GM10248 (cell line): ENCODE measurements around the gene SUN1.
"Not testable (repeated sequence)": the region's sequence is repeated elsewhere in the genome, so short reads cannot be mapped to it uniquely, and the experiment has no call there.

ENCODE experiments used
- CTCF ChIA-PET: fragments of 300-600 bp; sonication (Branson Sonifier 250); formaldehyde crosslinking; extraction: SDS; loops from one replicate; lab custom pipeline; 2021; ENCODE audit warnings: antibody characterized with exemption; lab: Yijun Ruan, JAX
- POLR2A ChIA-PET: fragments of 350-650 bp; sonication (Branson Sonifier 250); formaldehyde crosslinking; extraction: SDS; loops from one replicate; lab custom pipeline; 2020; ENCODE audit warnings: antibody characterized with exemption; lab: Yijun Ruan, JAX
- DNase-seq: peaks from one replicate; pipeline ENCODE4 v3.0.0; 2012; ENCODE audit errors: extremely low spot score
- CTCF ChIP-seq: IDR thresholded peaks from 2 replicates; pipeline ENCODE4 v1.5.1; 2012; ENCODE audit warnings: mild to moderate bottlenecking, low read depth; ENCODE audit errors: extremely low read depth, missing control alignments, control extremely low read depth

Gene SUN1

DNA sequence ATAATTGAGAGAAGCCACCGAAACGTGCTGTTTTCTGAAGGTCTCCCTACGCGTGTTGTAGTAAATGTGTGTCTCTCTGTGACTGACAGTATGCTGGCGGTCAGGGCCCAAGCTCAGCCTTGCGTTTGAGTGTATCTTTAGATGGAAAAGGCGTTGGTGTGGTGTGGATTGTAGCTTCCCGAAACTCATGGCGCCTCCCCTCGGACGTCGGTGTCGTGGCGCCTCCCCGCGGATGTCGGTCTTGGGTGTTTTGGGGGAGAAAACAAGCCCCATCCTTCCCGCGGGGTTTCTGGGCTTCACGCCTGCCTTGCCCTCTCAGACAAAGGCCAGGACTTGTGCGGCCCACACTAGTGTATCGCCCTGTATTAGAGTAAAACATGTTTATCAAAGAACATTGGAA, 12.8 kb downstream of the SUN1 start:
- no peak for TF ChIP-seq CTCF
- DNase-seq: no peak
- POLR2A ChIA-PET: no interaction called here
- CTCF ChIA-PET: interaction anchor here (1.4 to 1.7 kb wide), 3 partner anchors 13 to 28 kb away, joined by 3 to 4 read pairs (median 3); partner anchors contain the start of gene SUN1

DNA sequence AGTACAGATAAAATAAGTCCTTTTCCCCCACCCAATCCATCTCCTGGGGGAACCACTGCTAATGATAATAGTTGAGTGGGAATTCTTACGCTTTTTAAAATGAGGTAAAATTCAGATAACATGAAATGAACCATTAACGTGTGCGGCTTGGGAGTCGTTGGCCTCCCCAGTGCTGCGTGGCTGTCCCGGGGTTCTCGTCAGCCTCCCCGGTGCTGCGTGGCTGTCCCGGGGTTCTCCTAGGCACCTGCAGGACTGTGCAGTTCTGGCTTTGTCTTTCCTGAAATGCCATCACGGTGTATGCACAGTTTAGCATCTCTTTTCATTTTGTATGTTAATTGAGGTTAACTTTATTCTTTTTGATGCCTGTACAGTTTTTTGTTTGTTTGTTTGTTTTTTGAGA, 13.5 kb downstream of the SUN1 start:
- CTCF ChIA-PET: interaction anchor here (1.4 to 1.7 kb wide), 3 partner anchors 14 to 27 kb away, joined by 3 to 4 read pairs (median 3); partner anchors contain the start of gene SUN1
- no peak for DNase-seq
- no peak for TF ChIP-seq CTCF
- POLR2A ChIA-PET: no interaction called here

DNA sequence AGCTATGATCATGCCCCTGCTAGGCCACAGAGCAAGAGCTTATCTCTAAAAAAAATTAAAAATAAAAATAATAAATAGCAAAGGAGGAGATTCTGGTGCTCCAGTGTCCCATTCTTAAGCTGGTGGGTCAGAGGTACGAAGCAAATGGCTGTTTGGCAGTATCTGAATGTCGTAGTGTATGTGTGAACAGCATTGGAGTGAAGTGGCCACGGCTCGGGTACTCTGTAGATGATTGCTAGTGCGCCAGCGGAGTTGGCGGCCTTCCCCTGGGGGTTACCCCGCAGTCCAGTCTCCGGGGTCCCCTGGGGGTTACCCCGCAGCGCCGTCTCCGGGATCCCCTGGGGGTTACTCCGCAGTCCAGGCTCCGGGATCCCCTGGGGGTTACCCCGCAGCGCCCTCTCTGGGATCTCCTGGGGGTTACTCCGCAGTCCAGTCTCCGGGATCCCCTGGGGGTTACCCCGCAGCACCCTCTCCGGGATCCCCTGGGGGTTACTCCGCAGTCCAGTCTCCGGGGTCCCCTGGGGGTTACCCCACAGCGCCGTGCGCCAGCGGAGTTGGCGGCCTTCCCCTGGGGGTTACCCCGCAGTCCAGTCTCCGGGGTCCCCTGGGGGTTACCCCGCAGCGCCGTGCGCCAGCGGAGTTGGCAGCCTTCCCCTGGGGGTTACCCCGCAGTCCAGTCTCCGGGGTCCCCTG, 14.8 kb downstream of the SUN1 start:
- POLR2A ChIA-PET, DNase-seq: not testable (repeated sequence)
- CTCF ChIA-PET: interaction anchor here (0.8 to 1.3 kb wide), 5 partner anchors 10 to 29 kb away, joined by 3 to 5 read pairs (median 4); no protein-coding TSS in a partner anchor

GRCh38 chr7:847728-848127, 15.5 kb downstream of the SUN1 start:
- CTCF ChIA-PET: interaction anchor here (1.5 kb wide), 1 partner anchor 25 kb away, joined by 4 read pairs; no protein-coding TSS in a partner anchor
- DNase-seq, POLR2A ChIA-PET: not testable (repeated sequence)

DNA sequence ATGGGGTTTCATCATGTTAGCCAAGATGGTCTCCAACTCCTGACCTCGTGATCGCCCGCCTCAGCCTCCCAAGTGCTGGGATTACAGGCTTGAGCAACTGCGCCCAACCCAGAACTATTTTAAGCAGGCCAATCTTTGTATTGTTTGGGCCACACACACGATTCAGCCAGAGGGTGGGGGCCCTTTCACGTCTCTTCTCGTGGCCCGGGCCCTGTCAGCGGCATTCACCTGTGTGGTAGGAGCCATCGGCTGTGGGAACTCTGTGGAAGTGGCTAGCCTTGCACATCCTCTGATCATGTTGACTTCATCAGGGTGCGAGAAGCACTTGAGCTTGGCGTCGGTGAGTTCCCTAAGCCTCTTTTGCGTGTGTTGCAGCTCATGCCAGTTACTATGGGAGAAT, 16.9 kb downstream of the SUN1 start:
- ChIA-PET CTCF (interaction anchor here (1.1 to 1.5 kb wide), 2 partner anchors 24 kb away, joined by 3 to 4 read pairs; no protein-coding TSS in a partner anchor), POLR2A (no interaction called here)
- no peak for TF ChIP-seq CTCF
- no peak for DNase-seq

DNA sequence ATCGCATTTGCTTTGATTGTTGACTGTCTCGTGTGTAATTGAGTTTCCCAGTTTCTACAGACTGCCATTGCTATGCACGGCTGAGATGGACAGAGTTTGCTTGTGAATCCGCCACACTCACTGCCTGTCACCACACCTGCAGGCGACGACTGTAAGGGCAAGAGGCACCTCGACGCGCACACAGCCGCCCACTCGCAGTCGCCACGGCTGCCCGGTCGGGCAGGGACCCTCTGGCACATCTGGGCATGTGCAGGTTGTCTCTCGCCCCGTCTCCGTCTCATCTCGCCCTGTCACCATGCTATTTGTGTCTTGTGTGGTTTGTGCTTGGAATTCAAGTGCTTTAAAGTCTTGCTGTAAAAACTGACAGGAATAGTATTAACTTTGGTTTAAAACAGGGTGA, 17.5 kb downstream of the SUN1 start:
- CTCF ChIA-PET: no interaction called here
- DNase-seq: no peak
- POLR2A ChIA-PET: no interaction called here
- no peak for TF ChIP-seq CTCF

DNA sequence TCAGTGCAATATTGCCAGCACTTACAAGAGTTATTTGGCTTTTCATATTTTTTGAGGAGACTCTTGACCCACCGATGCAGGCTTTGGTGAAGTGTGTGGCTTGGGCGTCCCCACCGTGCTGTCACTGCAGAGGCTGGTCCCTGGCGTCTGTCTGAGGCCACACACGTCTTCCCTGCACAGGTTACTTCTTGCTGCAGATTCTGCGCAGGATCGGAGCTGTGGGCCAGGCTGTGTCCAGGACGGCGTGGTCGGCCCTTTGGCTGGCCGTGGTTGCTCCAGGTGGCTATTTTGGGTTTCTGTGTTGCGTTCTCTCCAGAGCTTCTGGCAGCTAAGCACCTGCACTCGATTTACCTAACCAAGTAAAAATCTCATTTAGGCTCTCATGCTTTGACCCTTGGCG, 18.9 kb downstream of the SUN1 start:
- DNase-seq: no peak
- ChIA-PET POLR2A (no interaction called here), CTCF (interaction anchor here (2.2 kb wide), 1 partner anchor 22 kb away, joined by 8 read pairs; no protein-coding TSS in a partner anchor)
- TF ChIP-seq CTCF: no peak
